Measurements from ENCODE around the gene R3HDML.
"Not testable (repeated sequence)": the region's sequence is repeated elsewhere in the genome, so short reads cannot be mapped to it uniquely, and the experiment has no call there.

R3HDML gene, protein sequence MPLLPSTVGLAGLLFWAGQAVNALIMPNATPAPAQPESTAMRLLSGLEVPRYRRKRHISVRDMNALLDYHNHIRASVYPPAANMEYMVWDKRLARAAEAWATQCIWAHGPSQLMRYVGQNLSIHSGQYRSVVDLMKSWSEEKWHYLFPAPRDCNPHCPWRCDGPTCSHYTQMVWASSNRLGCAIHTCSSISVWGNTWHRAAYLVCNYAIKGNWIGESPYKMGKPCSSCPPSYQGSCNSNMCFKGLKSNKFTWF

DNA sequence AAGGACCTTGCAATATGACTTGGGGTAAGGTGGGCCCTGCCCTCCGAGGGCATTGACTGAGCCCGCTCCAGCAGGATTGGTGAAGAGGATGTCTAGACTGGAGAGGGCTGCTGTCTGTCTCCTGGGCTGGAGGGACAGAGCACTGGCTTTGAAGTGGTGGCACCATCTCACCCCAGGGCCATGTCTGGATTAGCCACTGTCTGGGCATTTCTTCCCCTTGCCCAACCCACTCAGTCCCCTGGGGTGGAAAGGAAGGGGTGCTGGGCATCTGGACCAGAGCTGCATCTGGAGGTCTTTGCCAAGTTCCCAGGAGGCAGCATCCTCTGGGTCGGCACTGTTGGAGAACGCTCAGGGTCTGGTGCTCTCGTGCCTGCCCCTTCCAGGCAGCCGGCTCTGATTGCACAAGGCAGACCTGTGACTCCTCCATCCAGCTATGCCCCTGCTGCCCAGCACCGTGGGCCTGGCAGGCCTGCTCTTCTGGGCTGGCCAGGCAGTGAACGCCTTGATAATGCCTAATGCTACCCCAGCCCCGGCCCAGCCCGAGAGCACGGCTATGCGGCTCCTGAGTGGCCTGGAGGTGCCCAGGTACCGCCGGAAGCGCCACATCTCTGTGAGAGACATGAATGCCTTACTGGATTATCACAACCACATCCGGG lies at the start of gene R3HDML:
Gene R3HDML, plus strand, starts transcription at position 319 of the 656 bp plus-strand sequence. Its CDS starts 115 bp downstream, at position 434.
- no peak for FAIRE-seq

GRCh38 chr20:44287272-44288097 lies 49.4 kb upstream of the R3HDML start:
- FAIRE-seq, result no peak

GRCh38 chr20:44288252-44288651 lies 48.6 kb upstream of the R3HDML start:
- no peak for FAIRE-seq

- no peak for FAIRE-seq
Observed at GRCh38 chr20:44291754-44292153, 45.1 kb upstream of the R3HDML start.

DNA sequence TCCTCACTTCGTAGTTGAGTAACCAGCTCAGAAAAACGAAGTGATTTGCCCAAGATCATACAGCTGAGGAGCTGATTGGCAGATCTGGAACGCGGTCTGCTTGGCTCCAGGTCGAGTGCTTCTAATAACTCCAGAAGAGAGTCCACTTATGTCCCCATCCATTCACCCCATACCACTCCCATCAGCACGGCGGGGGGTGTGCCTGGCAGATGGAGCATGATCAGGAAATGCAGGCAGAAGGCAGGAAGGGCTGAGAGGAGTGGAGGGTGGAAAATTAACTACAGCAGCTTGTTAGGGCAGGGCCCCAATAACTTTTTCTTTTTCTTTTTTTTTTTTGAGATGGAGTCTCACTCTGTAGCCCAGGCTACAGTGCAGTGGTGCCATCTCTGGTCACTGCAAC lies 40.8 kb upstream of the R3HDML start:
- no peak for FAIRE-seq

DNA sequence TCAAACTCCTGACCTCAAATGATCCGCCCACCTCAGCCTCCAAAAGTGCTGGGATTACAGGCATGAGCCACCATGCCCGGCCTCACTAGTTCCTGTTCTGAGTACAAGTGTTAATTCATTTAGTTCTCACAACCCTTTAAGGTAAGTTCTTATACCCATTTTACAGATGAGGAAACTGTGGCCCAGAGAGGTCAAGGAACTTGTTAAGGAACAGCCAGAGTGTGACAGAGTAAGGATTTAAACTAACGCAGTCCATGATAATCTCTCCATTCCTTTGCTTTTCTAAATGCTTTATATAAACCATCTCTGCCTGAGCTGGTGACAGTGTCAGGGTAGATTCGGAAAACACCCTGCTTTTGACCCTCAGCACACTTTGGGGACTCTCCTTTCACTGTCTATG lies 39.1 kb upstream of the R3HDML start:
- no peak for FAIRE-seq

GRCh38 chr20:44299011-44299535 lies 37.8 kb upstream of the R3HDML start:
- not testable (repeated sequence) for FAIRE-seq

GRCh38 chr20:44301285-44301684 lies 35.6 kb upstream of the R3HDML start:
- no peak for FAIRE-seq

GRCh38 chr20:44302026-44302669 lies 34.7 kb upstream of the R3HDML start:
- no peak for FAIRE-seq

DNA sequence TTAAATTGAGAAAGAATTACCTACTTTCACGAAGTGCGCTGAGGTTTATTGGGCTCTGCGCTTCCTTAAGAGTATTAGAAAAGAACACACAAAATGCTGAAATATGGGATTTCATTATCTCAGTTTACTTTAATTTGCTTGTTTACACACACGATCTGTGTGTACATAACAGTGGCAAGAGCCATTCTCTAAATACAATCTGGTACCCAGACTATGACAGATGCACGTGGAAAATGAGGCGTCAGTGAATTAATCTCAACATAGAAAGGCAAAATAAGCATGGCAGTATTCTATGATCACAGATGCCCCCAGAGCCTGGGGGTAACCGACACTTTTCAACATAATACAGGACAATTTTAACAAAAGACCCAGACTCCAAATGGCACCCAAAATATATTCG lies 34.1 kb upstream of the R3HDML start:
- FAIRE-seq, result no peak

GRCh38 chr20:44304383-44304782 lies 32.5 kb upstream of the R3HDML start:
- FAIRE-seq, result no peak

DNA sequence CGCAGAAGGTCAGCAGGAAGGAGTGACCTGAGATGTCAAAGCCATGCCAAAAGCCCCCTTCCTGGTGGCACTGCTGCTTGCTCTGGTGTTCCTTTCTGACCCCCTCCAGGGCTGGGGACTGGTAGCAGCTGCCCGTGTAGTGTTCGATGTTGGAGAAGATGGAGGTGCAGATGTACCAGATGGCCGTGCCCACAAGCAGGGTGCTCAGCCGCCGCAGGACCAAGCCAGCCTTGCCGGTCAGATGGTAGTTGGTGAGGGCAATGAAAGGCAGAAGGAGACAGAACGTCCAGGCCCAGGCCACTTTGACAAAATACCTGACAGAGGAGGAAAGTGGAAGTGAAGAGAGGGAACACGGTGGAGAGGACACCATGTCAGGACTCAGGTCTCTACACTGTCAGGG lies 29.9 kb upstream of the R3HDML start:
- no peak for FAIRE-seq

DNA sequence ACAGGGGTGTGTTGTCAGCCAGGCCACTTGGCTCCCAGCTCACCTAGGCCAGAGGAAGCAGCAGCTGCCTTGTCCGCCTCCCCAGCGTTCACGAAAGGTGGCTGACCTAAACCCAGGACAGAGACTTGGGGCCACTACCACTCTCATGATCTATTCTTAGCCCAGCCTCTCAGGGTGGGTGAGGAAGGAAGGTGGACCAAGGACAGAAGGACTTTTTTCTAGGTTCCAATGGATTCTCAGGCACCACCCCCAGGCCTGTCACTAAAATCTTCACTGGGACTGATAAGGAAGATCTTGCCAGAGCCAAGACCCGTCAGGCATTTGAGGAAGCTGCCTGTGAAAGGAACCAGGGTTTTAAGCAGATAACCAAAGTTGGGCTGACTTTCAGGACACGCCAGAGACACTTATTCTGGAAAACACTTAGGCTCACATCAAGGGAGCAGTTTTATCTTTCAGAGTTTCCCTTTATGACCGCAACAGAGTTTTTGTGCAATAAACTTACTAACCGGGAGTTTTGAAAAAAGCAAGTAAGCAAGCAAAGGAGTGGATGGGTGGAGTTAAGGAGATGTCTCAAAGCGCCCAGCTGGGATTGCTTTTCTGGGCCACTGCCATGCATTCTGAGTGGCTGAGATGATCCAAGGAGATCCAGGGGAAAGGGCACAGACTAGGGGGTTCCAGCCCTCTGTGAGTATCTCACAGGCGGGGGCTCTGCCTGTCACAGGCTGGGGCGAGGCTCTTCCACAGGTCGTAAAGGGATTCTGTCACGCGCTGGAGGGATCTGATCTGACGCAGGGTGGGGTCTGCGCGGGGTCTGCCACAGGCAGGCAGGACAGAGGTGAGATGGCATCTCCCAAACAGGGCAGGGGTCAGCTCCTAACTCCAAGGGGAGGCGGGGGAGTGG lies 26.8 kb upstream of the R3HDML start:
- FAIRE-seq, result no peak

DNA sequence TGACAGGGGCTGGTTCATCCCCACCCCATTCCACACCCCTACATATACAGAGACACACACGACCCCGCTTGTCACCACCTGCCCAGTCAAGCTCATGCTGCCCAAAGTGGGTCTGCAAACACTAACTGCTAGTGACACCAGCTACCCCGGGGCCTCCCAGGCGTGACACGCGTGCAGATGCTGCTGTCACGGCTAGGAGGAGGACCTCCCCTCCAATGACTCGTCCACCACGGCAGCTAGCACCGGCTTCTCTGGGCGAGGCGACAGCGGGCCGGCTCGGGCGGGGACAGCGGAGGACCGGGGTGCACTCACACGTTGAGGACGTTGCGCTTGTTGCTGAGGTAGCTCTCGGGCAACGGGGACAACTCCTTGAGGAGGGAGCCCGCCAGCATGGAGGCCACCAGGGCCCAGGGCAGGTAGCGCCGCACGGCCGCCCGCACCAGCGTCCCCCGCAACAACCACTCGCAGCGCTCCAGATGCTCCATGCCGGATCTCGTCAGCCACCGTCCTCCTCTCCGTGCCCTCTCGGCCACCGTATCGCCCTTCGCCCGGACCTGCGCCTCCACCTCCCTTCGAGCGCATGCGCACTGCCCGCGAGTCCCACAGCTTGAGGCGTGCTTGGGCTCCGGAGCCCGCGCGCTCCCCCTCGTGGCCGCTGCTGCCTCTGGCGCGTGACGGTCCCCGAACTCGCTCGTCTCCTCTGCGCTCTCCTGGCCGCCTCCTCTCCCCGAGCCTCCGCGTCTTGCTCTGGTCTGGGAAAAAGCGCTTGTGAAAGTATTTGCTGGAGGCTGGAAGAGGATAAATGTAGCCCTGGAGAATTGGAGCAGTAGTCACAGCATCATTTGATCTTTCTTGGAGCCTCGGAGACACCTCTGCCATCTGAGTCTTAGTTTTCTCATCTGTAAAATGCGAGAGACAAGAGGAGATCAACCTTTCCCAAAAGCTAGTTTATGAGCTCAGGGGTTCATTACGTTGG lies 25.9 kb upstream of the R3HDML start, which contains the start of gene FITM2:
Gene FITM2, minus strand, starts transcription at position 539 of the 976 bp plus-strand sequence. Its CDS starts 54 bp downstream, at position 485.
- no peak for FAIRE-seq

- no peak for FAIRE-seq
Observed at GRCh38 chr20:44314870-44315269, 22.0 kb upstream of the R3HDML start.

GRCh38 chr20:44319839-44320422 lies 16.9 kb upstream of the R3HDML start:
- no peak for FAIRE-seq

GRCh38 chr20:44324343-44324742 lies 12.5 kb upstream of the R3HDML start:
- FAIRE-seq, result no peak

GRCh38 chr20:44326391-44327159 lies 10.3 kb upstream of the R3HDML start:
- no peak for FAIRE-seq

DNA sequence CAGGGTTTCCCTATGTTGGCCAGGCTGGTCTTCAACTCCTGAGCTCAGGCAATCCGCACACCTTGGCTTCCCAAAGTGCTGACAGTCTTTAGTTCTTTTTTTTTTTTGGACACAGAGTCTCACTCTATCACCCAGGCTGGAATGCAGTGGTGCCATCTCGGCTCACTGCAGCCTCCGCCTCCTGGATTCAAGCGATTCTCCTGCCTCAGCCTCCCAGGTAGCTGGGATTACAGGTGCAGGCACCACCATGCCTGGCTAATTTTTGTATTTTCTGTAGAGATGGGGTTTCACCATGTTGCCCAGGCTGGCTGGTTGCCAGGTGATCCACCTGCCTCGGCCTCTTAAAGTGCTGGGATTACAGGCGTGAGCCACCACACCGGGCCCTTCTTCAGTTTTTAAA lies 9.1 kb upstream of the R3HDML start:
- FAIRE-seq, result not testable (repeated sequence)

Data from endometrium (tissue), 2 donors.